Stimulated activated CD8-positive, alpha-beta memory T cell treated with anti-CD3 and anti-CD28 coated beads, Interleukin-15, amount 100 ng/mL, for 24 hours (primary cell): ENCODE measurements around the gene DOLPP1.

Experiments
- DNase-seq: peaks from one replicate; pipeline ENCODE4 v3.0.0-alpha.2; 2020; ENCODE audit warnings: low read depth

The DOLPP1 gene

GRCh38 chr9:129094387-129095169 lies 13.7 kb downstream of the DOLPP1 start:
- DNase-seq = no peak

- DNase-seq = no peak
These were observed 14.3 kb downstream of the DOLPP1 start for GRCh38 chr9:129095170-129095667.

- DNase-seq = no peak
These were observed 15.0 kb downstream of the DOLPP1 start for GRCh38 chr9:129095908-129096307.

GRCh38 chr9:129097671-129098306 lies 16.9 kb downstream of the DOLPP1 start:
- DNase-seq = no peak

- DNase-seq = no peak
These were observed 17.4 kb downstream of the DOLPP1 start for GRCh38 chr9:129098328-129098727.

- DNase-seq = no peak
These were observed 19.7 kb downstream of the DOLPP1 start for GRCh38 chr9:129100383-129101169.

GRCh38 chr9:129101279-129101678 lies 20.4 kb downstream of the DOLPP1 start:
- no peak for DNase-seq

- DNase-seq = no peak
These were observed 21.2 kb downstream of the DOLPP1 start for GRCh38 chr9:129102095-129102525.

- no peak for DNase-seq
These were observed 22.1 kb downstream of the DOLPP1 start for GRCh38 chr9:129102791-129103594.

- no peak for DNase-seq
These were observed 22.7 kb downstream of the DOLPP1 start for GRCh38 chr9:129103595-129103965.

- DNase-seq = no peak
These were observed 23.1 kb downstream of the DOLPP1 start for GRCh38 chr9:129104051-129104450.

- DNase-seq = no peak
These were observed 25.2 kb downstream of the DOLPP1 start for GRCh38 chr9:129105857-129106694.

- no peak for DNase-seq
These were observed 26.7 kb downstream of the DOLPP1 start for GRCh38 chr9:129107651-129108050.

- no peak for DNase-seq
These were observed 27.3 kb downstream of the DOLPP1 start for GRCh38 chr9:129108083-129108804.

GRCh38 chr9:129108805-129109536 lies 28.1 kb downstream of the DOLPP1 start:
- no peak for DNase-seq

GRCh38 chr9:129109537-129109903 lies 28.6 kb downstream of the DOLPP1 start:
- no peak for DNase-seq

GRCh38 chr9:129109952-129110739 lies 29.2 kb downstream of the DOLPP1 start:
- DNase-seq = no peak

- DNase-seq = peak; percentile 95
These were observed 30.0 kb downstream of the DOLPP1 start, which contains the start of the genes CRAT and PTPA for GRCh38 chr9:129110740-129111527. Gene CRAT (minus strand): TSS chr9:129110793. CDS start chr9:129110509, 284 bp downstream. Gene PTPA (plus strand): TSS chr9:129111415. CDS start chr9:129111601, 186 bp downstream.
